ENCODE measurements around the gene MACC1.

- TF ChIP-seq CTCF (IDR thresholded peaks at IDR 0.05; ENCODE audit: low read depth, low read length, missing input control), result no peak
- TF ChIP-seq FOXA1 (IDR thresholded peaks at IDR 0.05), result no peak
- TF ChIP-seq ZBTB33 (IDR thresholded peaks at IDR 0.05), result no peak
- TF ChIP-seq REST (IDR thresholded peaks at IDR 0.05), result no peak
- TF ChIP-seq GABPA (IDR thresholded peaks at IDR 0.05 in 1 of 2, conservative IDR thresholded peaks at IDR 0.05 in 1 of 2), result no peak
- TF ChIP-seq SP1 (IDR thresholded peaks at IDR 0.05), result no peak
- no peak for TF ChIP-seq ATF3 (IDR thresholded peaks at IDR 0.05)
- no peak for TF ChIP-seq YY1 (IDR thresholded peaks at IDR 0.05)
- no peak for TF ChIP-seq MAX (IDR thresholded peaks at IDR 0.05)
- no peak for TF ChIP-seq JUND (IDR thresholded peaks at IDR 0.05)
- TF ChIP-seq EGR1 (IDR thresholded peaks at IDR 0.05; ENCODE audit: low read depth in 2 of 2), result no peak
- TF ChIP-seq TAF1 (conservative IDR thresholded peaks at IDR 0.05), result no peak
These were observed 127.8 kb downstream of the MACC1 start for GRCh38 chr7:20089431-20089830.

Data from liver (tissue), 3 donors.